Uterus (tissue), 2 donors: ENCODE data around the gene GSTO1.

Experiments
- CTCF ChIP-seq, 4 experiments: fragments of 200-600 bp in 2 of 4; fragments of 450-650 bp in 2 of 4; sonication (generic) in 2 of 4; IDR thresholded peaks; one replicate each; pipeline ENCODE4 v1.5.1; 2016 to 2019; ENCODE audit warnings: antibody characterized with exemption in 4 of 4, mild to moderate bottlenecking in 2 of 4, moderate library complexity in 1 of 4
- POLR2A ChIP-seq, 2 donors: fragments of 450-650 bp; IDR thresholded peaks; one replicate each; pipeline ENCODE4 v1.6.1; 2016; ENCODE audit warnings: antibody characterized with exemption in 2 of 2, mild to moderate bottlenecking in 1 of 2, moderate library complexity in 1 of 2

GRCh38 chr10:104273286-104273685 lies 18.6 kb downstream of the GSTO1 start:
- TF ChIP-seq POLR2A (IDR thresholded peaks at IDR 0.05) = no peak
- TF ChIP-seq CTCF (IDR thresholded peaks at IDR 0.05) = no peak
